HG03060 (cell line): ENCODE results near the gene FHAD1.
"Not testable (repeated sequence)": the region's sequence is repeated elsewhere in the genome, so short reads cannot be mapped to it uniquely, and the experiment has no call there.

ENCODE experiments used
- ATAC-seq: cut with Tn5 transposase; IDR thresholded peaks from one replicate; pipeline ENCODE4 v1.9.1; 2021; ENCODE audit warnings: low read depth, moderate number of reproducible peaks; ENCODE audit not compliant: unreplicated experiment

FHAD1 gene

DNA sequence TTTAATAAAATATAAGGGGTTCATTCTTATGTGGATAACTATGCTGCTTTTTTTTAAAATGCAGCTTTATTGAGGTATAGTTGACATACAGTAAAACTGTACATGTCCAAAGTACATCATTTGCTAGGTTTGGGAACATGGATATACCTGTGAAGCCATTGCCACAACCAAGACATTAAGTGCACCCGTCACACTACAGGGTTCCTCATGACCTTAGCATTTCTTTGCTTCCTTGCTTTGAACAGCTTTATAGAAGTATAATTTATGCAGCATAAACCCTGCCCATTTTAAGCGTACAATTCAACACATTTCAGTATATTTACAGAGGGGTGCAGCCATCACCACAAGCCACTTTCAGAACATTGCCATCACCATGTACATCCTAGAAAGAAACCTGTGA lies 26.3 kb downstream of the FHAD1 start:
- no peak for ATAC-seq

DNA sequence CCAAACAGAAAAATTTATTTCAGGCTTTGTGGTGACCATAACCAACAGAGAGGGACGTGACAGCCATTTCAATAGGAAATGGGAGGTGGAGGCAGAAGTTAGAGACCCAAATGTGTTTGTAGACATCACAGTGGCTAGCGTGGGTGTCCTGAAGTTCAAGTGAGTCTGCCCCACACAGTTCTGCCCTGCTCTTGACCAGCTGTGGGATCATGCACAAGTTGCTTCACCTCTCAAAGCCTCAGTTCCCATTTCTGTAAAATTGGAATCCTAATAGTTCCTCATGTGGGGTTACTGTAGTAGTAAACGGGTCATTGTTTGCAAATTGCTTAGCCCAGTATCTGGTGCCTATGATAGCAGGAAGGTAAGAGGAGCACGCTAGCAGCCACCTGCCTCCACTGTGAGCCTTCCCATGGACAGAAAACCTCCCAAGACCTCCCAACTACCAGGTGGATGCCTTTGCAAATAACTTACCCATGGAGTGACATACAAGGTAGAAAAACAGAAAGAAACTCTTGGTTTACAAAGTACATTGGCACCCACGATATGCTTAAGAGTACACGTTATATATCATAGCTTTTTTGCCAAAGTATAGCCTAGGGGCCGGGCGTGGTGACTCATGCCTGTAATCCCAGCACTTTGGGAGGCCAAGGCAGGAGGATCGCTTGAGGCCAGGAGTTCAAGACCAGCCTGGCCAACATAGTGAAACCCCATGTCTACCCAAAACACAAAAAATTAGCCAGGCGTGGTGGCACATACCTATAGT lies 29.1 kb downstream of the FHAD1 start:
- no peak for ATAC-seq

DNA sequence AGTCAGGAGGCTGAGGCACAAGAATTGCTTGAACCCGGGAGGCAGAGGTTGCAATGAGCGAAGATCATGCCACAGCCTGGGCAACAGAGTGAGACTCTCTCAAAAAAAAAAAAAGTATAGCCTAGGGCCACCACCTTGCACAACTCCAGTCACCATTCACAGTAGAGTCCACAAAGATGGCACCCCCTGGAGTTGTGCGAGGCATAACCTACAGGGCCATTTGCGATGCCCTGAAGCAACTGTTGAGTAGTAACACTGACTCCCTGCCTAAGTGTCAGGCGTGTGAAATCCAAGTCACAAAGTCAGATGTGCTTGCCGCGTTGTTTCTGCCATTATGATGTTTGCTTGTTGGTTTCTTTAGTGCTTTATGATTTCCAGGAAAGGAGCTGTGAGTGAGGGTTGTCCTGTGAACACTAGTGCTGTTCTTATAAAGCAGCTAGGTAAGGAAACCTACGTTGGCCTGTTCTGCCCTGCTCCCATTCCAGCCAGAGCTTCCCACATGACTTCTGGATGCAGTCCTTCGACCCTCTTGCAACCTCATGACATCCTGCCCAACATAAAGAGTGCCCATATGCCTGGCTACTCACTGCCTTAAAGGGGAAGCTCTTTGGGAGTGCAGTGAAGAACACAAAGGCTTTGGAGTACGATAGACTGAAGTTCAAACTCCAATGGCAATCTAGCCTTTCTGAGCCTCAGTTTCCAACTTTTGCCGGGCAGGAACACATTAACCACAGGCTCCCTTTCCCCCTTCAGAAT lies 29.8 kb downstream of the FHAD1 start:
- no peak for ATAC-seq

- ATAC-seq: no peak
Measured at GRCh38 chr1:15277447-15277838, 30.4 kb downstream of the FHAD1 start.

DNA sequence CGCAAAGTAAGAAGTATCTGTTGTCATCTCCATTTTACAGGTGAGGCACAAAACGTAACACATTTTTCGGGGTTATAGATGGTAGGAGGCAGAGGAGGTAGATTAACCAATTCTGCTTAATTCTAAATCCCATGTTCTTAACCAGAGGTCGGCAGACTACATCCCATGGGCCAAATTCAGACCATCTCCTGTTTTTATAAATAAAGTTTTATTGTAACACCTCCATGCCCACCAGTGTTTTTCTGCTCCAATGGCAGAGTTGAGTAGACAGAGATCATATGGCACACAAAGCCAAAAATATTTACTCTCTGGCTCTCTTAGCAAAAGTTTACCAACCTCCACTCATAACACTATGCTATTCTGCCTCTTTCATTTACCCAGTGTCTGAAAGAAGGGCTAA lies 30.9 kb downstream of the FHAD1 start:
- no peak for ATAC-seq

GRCh38 chr1:15279576-15280230 lies 32.7 kb downstream of the FHAD1 start:
- no peak for ATAC-seq

GRCh38 chr1:15280416-15280815 lies 33.4 kb downstream of the FHAD1 start:
- no peak for ATAC-seq

DNA sequence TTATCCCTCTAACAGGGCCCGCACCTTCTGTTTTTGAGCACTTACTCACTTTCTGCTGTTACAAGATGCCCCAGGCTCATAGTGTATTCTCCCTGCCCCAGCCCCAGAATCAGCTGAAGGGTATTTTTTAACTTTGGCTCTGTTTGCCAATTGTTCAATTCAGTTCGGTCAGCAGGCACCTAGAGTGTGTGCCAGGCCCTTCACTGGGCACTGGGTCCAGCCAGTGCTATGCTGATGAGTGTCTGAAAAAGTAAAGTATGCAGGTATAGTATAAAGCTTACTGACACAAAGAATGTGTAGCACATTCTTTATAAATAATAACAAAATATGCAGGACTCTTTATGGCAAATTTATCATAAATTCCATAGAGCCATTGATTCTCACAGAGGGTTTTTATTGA lies 35.0 kb downstream of the FHAD1 start:
- ATAC-seq: no peak

DNA sequence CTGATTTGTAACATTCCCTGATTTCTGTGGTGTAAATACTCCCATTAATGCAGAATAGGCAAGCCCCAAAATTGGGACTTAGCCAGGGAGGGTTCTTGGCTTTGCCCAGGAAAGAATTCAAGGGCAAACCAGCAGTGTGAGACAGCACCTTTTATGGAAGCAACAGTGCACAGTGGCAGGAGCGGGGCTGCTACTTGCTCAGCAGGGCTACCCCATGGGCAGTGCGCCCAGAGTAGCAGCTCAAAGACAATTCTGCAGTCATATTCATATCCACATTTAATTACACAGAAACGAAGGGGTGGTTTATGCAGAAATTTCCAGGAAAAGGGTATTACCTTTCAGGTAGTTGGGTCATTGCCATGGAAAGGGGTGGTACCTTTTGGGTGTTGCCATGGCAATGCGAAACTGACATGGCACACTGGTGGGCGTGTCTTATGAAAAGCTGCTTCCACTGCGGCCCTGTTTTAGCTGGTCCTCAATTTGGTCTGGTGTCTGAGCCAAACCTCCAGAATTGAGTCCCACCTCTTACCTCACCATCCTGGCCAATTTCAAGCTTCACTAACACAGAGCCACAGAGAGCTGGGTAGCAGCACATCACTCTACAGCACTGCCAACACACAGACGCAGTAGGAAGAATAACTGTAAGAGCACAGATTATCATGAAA lies 35.9 kb downstream of the FHAD1 start:
- ATAC-seq: no peak

- no peak for ATAC-seq
Measured at GRCh38 chr1:15283526-15283925, 36.5 kb downstream of the FHAD1 start.

- no peak for ATAC-seq
Measured at GRCh38 chr1:15286452-15286851, 39.4 kb downstream of the FHAD1 start.

GRCh38 chr1:15287035-15287979 lies 40.3 kb downstream of the FHAD1 start:
- no peak for ATAC-seq

- no peak for ATAC-seq
Measured at GRCh38 chr1:15288173-15288926, 41.3 kb downstream of the FHAD1 start.

- ATAC-seq: no peak
Measured at GRCh38 chr1:15289251-15289651, 42.2 kb downstream of the FHAD1 start.

DNA sequence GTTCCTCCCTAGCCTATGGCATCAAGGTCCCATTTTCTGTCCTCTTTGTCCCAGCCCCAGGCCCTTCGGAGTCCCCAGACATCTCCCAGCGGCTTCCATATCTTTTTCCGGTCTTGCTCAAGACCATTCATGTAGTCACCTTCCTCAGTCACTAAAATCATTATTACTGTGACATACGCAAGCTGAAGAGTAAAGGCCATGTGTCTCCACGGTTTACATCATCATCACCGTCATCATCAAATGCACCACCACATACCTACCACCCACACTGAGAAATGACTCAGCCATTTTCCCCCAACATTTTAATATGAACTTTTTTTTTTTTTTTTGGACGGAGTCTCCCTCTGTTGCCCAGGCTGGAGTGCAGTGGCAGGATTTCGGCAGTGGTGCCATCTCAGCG lies 43.4 kb downstream of the FHAD1 start:
- no peak for ATAC-seq

- no peak for ATAC-seq
Measured at GRCh38 chr1:15295696-15296095, 48.7 kb downstream of the FHAD1 start.

DNA sequence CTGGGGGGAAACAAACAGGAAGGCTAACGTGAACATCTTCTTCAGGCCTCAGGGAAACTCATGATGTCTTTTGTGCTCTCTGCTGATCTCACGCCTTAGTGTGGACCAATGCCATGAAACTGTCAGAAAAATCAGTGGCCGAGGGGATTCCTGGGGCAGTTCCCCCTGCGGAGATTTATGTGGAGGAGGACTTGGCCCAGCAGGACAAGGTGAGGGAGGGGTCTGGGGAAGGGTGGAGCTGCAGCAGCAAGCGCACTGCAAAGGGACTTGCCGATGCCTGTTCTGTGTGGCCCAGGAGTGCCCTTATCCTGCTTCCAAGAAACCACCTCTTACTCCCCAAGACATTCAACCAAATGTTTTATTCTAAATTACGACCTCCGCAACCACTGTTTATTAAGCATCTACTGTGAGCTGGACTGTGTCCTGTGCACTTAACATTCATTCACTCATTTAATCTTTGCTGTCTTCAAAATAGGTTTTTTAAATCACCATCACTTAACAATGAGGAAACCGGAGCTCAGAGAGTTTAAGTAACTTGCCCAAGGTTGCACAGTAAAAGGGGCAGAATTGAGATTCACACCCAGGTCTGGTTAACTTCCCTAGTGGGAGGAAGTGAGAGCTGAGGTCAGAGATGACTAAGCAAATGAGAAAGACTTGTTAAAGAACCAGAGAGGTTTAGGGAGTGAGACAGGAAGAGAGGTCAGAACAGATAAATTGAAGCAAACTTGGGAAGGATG lies 49.7 kb downstream of the FHAD1 start:
- no peak for ATAC-seq

GRCh38 chr1:15297975-15298374 lies 51.0 kb downstream of the FHAD1 start:
- ATAC-seq: not testable (repeated sequence)

GRCh38 chr1:15299179-15299578 lies 52.2 kb downstream of the FHAD1 start:
- no peak for ATAC-seq
